HG03039 (cell line): Measurements from ENCODE around the gene DBN1.

Experiments
- ATAC-seq: cut with Tn5 transposase; IDR thresholded peaks from one replicate; pipeline ENCODE4 v1.9.1; 2021; ENCODE audit warnings: mild to moderate bottlenecking, moderate library complexity; ENCODE audit not compliant: unreplicated experiment

Gene DBN1

DNA sequence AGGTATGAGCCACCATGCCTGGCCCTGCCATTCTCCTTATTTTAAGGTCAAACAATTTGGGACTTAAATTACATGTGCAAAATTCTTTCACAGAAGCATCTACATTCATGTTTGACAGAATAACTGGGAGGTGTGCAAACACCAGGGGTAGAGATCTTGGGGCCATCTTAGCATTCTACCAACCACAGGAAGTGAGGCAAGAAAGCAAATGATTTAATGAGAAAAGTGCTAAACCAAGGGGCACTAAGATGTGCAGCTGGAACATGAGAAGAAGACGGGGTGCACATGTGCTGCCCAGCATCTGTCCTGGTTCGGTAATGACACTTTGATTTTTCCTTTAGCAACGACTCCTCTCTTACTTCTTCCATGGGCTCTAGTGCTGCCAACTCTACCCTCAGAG is 62.9 kb downstream of the DBN1 start:
- ATAC-seq: no peak

GRCh38 chr5:177409043-177409801 is 64.2 kb downstream of the DBN1 start, which contains the start of gene F12:
TSS of gene F12 (minus strand) at chr5:177409564. CDS start at chr5:177409527, 37 bp downstream.
- ATAC-seq: no peak
